CD4-positive, alpha-beta T cell treated with Interferon gamma for 1 hour (primary cell): ENCODE results near the gene SKIC2.
"Not testable (repeated sequence)": the region's sequence is repeated elsewhere in the genome, so short reads cannot be mapped to it uniquely, and the experiment has no call there.

Experiments
- DNase-seq: peaks from one replicate; pipeline ENCODE4 v3.0.0-alpha.2; 2020

The SKIC2 gene

DNA sequence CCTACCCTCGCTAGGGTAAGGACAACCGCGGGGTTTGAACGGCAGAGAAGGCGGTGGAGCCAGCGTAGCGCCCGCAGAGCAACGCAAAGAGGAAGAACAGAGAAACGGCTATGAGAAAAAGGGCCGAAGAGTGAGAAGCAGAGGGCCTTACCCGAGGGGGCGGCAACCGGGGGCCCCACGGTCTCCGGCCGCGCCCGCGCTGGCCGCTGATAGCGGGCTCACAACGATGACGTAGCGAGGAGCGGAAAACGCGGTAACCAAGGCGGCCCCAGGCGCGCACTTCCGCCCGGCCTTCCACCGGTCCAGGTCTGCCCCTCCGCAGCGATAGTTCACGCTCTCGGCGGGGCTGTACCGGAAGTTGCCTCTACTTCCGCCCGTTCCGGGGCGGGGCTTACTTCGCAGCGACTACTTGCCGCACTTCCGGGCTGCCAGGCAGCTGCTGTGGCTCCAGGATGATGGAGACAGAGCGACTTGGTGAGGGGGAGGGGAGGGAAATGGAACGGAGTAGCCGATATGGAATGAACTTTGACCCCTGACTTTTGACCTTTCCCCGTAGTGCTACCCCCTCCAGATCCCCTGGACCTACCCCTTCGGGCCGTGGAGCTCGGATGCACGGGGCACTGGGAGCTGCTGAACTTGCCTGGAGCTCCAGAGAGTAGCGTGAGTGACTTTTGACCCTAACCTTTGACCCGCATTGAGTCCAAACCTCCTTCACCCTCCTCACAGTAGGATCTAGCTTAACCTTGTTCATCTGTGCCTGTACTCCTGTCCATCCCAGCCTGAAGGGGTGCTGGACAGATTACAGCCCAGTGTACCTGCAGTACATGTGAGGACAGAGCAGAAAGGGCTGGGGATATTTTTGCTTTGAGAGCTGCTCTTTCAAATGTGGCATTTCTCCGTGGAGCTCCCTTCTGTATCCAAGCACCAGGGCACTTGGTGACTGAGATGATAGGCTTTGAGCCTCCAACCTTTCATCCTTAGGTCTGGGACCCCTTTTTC lies at the start of gene SKIC2, which contains the start of gene NELFE:
Gene SKIC2 (plus strand): TSS at position 435 of the 999 bp plus-strand sequence. CDS start 18 bp downstream, at position 453.
Gene NELFE (minus strand): TSS at position 231 of the 999 bp plus-strand sequence. CDS start 525 bp downstream, outside the sequence.
- peak; percentile 99 for DNase-seq

DNA sequence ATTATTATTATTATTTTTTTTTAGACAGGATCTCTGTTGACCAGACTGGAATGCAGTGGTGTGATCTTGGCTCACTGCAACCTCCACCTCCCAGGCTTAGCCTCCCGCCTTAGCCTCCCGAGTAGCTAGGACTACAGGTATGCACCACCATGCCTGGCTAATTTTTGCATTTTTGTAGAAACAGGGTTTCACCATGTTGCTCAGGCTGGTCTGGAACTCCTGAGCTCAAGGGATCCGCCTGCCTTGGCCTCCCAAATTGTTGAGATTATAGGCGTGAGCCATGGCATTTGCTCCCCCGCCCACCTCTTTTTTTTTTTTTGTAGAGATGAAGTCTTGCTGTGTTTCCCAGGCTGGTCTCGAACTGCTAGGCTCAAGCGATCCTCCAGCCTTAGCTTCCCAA lies 49.7 kb upstream of the SKIC2 start:
- not testable (repeated sequence) for DNase-seq

DNA sequence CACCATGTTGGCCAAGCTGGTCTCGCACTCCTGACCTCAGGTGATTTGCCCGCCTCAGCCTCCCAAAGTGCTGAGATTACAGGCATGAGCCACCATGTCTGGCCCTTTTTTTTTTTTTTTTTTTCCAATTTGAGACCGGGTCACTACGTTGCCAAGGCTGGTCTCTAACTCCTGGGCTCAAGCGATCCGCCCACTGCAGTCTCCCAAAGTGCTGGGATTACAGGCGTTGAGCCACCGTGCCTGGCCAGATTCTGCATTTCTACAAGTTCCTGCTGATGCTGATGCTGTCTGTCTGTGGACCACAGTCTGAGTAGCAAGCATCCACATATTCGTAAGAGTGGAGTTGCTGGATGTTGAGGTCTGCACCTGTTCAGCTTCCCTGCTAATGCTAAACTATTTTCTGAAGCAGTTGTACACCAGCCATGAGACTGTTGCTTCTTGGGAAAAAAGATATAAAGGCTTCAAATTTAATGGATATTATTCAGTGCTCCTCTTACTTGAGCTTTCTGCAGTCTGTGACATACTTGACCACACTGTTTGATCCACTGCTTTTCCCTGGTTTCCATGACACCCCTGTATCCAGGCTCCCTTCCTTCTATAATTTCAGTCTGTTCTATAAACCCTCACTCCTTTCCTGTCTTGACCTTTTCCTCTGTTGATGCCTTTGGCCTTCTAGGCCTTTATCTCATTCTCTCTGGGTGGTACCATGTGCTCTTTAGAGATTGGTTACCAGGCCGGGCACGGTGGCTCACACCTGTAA lies 47.0 kb upstream of the SKIC2 start:
- DNase-seq: no peak

DNA sequence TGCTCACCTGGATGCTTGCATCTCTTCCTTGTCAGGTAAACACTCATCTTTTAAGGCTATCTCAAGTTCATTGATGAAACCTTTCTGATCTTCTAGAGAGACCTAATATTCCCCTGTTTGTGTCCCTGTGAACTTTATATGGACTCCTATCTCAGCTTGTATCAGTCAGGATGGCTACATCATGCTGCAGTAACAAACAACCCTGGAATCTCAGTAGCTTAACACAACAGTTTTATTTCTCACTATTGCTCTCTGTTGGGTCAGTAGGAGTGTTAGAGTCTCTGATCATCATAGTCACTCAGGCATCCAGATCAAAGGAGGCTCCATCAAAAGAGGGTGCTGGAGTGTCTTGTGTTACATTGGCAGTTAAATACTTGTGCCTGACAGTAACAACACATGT lies 43.6 kb upstream of the SKIC2 start:
- no peak for DNase-seq

DNA sequence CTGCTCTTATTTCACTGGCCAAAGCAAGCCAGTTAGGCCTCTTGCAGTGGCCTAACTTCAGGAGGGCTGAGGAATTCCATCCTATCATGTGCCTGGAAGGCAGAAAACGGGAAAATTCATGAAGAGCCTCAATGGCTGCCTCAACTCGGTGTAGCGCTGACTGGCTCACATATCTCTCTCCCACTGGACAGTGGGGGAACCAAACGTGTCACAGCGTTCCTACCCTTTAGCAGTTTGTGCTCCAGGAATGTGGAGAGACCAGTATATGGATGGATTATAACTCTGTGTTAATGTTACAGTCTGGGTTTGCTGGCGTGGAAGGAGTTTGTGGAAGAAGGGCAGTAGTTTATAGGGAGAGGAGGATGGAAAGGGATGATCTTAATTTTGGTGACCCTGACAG lies 43.2 kb upstream of the SKIC2 start:
- no peak for DNase-seq

DNA sequence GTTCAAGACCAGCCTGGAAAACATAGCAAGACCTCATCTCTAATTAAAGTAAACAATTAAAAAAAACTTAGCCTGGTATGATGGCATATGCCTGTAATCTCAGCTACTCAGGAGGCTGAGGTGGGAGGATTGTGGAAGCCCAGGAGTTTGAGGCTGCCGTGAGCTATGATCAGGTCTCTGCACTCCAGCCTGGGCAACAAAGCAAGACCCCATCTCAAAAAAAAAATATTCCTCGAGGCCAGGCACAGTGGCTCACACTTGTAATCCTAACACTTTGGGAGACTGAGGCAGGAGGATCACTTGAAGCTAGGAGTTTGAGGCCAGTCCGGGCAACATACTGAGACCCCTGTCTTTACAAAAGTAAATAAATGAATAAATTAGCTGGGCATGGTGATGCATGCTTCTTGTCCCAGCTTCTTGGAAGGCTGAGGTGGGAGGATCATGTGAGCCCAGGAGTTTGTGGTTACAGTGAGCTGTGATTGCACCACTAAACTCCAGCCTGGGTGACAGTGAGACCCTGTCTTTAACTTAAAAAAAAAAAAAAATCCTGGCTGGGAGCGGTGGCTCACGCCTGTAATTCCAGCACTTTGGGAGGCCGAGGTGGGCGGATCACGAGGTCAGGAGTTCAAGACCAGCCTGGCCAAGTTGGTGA lies 40.8 kb upstream of the SKIC2 start:
- no peak for DNase-seq

DNA sequence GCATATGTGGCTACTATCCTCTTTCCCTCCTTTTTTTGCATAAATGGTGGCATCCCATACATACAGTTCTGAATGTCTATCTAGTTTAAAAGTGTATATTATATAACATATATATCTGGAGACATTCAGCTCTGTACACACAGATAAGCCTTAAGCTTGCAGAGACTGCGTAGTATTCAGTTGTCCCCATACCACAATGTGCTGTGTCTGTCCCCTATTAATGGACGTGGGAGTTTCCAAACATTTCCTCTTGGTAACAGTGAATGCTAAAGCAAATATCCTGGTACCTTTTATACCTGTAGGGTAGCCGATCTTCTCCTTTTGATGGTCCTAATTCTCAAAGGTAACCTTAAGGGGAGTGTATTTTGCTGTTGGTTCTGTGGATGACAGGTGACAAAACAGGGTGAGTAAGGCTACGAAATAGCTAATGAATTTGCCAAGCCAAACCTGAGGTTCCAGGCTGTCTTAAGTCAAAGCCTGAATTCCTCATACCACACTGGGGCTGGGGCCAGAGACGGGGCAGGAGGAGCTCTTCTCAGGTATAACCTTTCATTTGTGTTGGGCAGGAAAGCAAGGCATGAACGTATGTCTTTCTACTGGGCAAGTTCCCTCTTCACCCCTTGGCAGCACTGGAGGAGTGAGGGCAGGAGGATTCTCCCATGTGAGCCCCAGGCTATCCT lies 39.2 kb upstream of the SKIC2 start:
- DNase-seq: no peak

DNA sequence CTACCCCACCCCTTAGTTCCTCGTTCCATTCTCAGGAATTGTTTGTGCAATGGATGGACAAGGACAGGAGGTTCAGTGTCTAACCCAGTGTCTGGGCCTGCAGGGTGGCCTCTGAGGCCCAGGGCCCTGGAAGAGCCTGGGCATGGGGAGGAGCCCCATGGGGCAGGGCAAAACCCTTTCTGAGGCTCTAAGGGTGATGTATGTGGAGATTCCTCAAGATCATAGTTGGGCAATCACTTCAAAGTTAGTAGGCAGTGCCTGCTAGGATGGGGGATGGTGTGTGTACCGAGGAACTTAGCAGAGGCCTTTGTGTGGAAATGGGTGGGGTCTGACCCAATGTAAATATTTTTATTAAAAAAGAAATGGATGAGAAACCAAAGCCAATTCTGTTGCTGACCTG lies 38.2 kb upstream of the SKIC2 start:
- no peak for DNase-seq

DNA sequence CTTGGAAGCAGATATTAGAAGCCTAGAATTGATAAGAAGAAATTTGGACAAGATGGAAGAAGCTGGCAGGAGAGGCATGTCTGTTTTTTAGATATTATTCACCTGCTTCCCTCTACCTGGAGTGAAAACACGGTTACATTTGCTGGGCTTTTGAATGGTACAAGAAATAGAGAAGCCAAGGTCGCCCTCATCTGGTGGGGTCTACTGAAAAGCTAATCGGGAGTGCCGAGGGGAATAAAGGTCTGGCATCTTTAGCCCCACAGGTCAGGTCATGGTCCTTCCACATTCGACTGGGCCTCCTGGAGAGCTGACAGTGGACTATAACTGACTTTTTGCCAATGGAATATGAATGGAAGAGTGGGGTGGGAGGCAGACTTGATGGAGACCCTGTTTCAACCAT lies 36.0 kb upstream of the SKIC2 start:
- DNase-seq: no peak

DNA sequence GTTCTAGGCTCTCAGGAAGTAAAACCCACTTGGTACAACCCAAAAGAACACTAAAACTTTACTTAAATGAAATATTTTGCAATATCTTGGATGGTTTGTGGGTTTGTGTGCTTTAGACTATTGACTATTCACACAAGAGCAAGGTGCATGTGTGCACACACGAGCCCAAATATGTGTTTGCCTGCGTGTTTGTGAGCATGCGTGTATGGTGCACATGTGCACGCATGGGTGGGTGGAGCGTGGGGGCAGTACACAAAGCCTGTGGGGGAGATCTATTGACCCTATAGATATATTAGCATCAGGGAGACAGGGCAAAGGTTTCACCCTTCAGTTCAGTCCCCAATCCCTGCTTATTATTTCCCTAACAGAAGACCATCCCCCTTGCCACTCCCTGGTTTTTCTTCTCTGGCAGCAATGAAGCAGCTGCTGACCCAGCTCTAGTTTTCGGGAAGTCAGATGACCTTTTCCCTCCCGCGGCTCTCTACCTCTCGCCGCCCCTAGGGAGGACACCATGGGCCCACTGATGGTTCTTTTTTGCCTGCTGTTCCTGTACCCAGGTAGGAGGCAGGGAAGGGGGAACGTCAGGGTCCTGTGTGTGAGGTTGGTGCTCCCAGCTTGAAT lies 31.6 kb upstream of the SKIC2 start, which contains the start of gene C2:
Gene C2 (plus strand): TSS at position 476 of the 621 bp plus-strand sequence. CDS start 36 bp downstream, at position 512.
- peak; percentile 14 for DNase-seq

DNA sequence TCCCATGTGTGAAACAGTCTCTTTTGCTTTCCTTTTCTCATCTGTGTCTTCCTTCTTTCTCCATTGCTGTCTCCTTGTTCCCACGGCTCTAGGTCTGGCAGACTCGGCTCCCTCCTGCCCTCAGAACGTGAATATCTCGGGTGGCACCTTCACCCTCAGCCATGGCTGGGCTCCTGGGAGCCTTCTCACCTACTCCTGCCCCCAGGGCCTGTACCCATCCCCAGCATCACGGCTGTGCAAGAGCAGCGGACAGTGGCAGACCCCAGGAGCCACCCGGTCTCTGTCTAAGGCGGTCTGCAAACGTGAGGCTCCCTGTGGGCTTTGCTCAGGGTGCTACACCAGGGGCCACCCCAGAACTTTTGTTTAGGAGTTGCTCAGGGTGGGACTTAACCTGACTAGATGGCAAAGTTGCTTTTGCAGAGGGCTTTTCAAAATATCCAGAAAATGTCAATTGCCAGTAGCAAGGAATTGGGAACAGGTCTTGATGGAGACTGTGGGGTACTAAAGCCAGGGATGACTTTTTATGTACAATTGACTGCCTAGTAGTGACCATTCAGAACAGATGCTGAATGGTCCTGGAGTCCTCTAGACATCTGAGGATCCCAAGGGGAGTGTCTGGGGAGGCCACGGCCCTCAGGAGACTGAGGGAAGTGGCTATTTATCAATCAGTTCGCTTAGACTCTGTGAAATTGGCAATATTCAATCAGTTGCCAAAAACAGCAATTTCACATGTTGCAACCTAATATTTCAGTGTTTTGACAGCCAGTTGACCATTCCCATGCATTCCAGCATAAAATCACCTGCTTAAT lies 30.9 kb upstream of the SKIC2 start:
- no peak for DNase-seq

DNA sequence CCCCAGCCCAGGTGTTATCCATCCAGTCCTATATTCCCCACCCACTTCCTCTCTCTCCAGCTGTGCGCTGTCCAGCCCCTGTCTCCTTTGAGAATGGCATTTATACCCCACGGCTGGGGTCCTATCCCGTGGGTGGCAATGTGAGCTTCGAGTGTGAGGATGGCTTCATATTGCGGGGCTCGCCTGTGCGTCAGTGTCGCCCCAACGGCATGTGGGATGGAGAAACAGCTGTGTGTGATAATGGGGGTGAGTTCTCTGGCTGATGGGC lies 30.4 kb upstream of the SKIC2 start:
- DNase-seq: no peak

DNA sequence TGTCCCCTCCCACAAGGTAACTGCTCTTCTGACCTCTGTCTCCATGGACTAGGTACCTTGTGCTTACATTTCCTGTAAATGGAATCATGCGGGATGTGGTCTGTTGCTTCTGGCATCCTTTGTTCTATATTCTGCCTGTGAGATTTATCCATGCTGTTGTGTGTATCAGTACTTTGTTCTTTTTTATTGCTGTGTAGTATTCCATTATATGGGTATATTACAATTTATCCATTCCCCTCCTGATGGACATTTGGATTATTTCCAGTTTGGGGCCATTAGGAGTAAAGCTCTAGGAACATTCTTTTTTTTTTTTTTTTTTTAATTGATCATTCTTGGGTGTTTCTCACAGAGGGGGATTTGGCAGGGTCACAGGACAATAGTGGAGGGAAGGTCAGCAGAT lies 28.0 kb upstream of the SKIC2 start:
- no peak for DNase-seq

DNA sequence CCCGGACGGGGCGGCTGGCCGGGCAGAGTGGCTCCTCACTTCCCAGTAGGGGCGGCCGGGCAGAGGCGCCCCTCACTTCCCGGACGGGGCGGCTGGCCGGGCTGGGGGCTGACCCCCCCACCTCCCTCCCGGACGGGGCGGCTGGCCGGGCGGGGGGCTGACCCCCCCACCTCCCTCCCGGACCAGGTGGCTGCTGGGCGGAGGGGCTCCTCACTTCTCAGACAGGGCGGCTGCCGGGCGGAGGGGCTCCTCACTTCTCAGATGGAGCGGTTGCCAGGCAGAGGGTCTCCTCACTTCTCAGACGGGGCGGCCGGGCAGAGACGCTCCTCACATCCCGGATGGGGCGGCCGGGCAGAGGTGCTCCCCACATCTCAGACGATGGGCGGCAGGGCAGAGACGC lies 26.8 kb upstream of the SKIC2 start:
- DNase-seq: not testable (repeated sequence)

DNA sequence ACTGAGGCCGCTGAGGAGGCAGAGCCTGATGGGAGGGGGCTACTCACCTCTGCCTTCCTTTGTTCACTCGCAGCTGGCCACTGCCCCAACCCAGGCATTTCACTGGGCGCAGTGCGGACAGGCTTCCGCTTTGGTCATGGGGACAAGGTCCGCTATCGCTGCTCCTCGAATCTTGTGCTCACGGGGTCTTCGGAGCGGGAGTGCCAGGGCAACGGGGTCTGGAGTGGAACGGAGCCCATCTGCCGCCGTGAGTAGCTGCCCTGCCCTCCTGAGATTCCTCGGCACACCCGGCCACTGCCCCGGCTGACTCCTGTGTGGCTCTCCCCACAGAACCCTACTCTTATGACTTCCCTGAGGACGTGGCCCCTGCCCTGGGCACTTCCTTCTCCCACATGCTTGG lies 25.4 kb upstream of the SKIC2 start:
- DNase-seq: no peak

DNA sequence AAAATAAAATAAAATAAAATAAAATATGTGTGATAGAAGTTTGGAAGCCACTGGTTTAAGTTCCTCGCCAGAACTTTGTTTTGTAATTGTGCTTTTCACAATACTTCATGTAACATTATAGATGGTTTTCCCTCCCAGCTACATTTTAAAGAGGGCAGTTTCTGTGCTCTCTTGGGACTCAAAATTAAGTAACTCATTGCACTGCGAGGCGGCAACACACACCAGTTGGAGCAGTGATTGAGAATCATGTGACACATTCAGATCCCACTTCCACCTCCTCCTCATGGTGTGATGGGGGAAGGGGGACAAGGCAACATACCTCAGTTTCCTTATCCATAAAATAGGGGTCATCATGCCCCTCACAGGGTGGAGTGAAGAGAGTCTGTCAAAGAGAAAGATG lies 24.0 kb upstream of the SKIC2 start:
- no peak for DNase-seq

DNA sequence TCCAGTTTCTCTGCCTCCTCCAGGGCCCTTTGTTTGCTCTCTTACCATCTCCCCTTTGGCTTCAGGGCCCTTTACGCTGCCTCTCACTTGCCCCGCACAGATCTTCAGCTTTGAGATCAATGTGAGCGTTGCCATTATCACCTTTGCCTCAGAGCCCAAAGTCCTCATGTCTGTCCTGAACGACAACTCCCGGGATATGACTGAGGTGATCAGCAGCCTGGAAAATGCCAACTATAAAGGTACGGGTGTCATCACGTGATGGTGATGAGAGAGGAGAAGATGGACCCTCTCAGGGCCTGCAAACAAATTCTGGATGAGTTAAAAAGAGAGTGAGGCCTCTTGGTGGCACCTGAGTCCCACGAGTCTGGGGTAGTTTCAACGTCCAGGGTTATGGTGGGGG lies 23.2 kb upstream of the SKIC2 start:
- no peak for DNase-seq

DNA sequence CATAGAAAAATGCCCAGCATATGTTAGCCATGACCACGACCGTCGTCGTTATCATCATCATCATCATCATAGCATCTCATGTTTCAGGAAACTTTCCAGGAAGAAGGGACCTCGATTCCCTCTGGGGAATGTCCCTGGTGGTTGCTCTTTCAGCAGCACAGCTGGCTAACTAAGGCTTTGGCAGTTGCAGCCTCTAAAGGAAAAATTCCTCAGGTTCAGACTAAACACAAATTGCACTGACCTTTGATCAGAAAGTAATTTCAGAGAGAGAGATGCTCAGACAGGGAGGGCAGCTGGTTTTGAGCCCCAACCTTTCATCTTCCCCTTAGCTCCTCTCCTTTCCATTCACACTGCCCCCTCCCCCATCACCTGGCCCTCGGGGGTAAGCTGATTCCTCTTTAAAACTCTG lies 18.7 kb upstream of the SKIC2 start:
- DNase-seq: no peak

DNA sequence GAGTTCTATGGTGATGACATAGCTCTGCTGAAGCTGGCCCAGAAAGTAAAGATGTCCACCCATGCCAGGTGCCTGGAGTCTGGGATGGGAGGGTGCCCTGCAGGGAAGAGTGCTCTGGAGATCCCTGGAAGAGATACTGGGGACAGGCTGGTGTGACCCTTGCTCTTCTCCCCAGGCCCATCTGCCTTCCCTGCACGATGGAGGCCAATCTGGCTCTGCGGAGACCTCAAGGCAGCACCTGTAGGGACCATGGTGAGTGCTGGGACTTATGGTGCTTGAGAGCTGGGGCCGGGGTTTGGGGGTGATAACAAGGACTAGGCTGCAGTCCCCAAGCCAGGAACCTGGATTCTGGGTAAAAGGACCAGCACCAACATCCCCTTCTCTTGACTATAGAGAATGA lies 15.2 kb upstream of the SKIC2 start:
- DNase-seq: no peak

DNA sequence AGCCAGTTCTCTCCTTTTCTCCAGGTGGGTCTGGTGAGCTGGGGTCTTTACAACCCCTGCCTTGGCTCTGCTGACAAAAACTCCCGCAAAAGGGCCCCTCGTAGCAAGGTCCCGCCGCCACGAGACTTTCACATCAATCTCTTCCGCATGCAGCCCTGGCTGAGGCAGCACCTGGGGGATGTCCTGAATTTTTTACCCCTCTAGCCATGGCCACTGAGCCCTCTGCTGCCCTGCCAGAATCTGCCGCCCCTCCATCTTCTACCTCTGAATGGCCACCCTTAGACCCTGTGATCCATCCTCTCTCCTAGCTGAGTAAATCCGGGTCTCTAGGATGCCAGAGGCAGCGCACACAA lies 13.8 kb upstream of the SKIC2 start:
- no peak for DNase-seq
